ENCODE data around the gene APOD. TPM values are rescaled to one million over a fixed set of nuclear protein-coding genes. Genes with fewer than 3 reads are reported as not detected.
A peak's percentile ranks its signal among the peaks of the same experiment; 100 is the strongest.

Gene APOD
- total and polyA plus RNA-seq, 10 of the 15 experiments (the other 5 are each of a cell fraction or from before 2014, with no cell fraction given) = 0.06 to 0.77 (median 0.47) TPM; not detected in 3

DNA sequence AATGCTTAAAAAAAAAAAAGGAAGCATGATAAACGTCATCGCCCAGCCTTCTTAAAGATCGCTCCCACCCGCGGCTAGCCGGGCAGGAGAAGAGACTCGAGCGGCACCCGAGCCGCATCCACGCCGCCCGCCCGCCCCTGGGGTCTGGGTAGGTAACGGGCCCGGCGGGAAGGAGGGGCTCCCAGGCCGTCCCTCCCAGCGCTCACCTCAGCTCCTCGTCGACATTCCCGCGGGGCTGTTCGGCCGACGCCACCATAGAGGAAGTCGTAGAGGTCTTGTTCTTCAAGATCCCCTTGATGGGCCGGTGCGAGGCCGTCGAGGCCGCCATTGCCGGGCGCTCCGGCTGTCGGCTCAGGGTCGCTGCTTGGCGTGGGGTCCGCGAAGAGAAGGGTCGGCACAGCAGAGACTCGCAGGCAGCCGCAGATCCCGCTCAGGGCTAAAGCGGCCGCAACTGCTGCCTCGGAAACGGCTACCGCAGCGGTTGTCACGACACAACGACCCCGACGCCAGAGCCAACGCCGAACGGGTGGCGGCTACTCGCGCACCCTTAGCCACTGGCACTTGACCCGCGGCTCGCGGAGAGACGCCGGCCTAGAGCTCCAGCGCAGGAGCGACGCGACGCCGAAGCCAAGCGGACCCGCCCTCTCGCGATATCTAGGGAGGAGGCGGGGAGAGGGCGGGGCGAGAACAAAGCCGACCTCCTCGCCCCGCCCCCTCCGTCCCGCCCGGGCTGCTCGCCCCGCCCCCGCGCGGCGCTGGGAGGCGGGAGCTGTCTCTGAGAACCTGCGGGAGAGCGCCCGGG lies 40.8 kb downstream of the APOD start, which contains the start of gene PPP1R2 (continued):
- TF ChIP-seq, protein P1, sequence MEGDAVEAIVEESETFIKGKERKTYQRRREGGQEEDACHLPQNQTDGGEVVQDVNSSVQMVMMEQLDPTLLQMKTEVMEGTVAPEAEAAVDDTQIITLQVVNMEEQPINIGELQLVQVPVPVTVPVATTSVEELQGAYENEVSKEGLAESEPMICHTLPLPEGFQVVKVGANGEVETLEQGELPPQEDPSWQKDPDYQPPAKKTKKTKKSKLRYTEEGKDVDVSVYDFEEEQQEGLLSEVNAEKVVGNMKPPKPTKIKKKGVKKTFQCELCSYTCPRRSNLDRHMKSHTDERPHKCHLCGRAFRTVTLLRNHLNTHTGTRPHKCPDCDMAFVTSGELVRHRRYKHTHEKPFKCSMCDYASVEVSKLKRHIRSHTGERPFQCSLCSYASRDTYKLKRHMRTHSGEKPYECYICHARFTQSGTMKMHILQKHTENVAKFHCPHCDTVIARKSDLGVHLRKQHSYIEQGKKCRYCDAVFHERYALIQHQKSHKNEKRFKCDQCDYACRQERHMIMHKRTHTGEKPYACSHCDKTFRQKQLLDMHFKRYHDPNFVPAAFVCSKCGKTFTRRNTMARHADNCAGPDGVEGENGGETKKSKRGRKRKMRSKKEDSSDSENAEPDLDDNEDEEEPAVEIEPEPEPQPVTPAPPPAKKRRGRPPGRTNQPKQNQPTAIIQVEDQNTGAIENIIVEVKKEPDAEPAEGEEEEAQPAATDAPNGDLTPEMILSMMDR (IDR thresholded peaks at IDR 0.05 in 2 of 3, conservative IDR thresholded peaks at IDR 0.05 in 1 of 3; ENCODE audit: control insufficient read depth in 2 of 3, extremely low read depth in 1 of 3, insufficient read depth in 1 of 3, low read depth in 3 of 3, low read length in 3 of 3) = no peak
- TF ChIP-seq, protein P2, sequence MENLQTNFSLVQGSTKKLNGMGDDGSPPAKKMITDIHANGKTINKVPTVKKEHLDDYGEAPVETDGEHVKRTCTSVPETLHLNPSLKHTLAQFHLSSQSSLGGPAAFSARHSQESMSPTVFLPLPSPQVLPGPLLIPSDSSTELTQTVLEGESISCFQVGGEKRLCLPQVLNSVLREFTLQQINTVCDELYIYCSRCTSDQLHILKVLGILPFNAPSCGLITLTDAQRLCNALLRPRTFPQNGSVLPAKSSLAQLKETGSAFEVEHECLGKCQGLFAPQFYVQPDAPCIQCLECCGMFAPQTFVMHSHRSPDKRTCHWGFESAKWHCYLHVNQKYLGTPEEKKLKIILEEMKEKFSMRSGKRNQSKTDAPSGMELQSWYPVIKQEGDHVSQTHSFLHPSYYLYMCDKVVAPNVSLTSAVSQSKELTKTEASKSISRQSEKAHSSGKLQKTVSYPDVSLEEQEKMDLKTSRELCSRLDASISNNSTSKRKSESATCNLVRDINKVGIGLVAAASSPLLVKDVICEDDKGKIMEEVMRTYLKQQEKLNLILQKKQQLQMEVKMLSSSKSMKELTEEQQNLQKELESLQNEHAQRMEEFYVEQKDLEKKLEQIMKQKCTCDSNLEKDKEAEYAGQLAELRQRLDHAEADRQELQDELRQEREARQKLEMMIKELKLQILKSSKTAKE (IDR thresholded peaks at IDR 0.05; ENCODE audit: low read depth, poor library complexity, severe bottlenecking) = no peak
- TF ChIP-seq FOXK2 (IDR thresholded peaks at IDR 0.05) (no peak), SRF (IDR thresholded peaks at IDR 0.05; ENCODE audit: low read depth in 2 of 2, low read length in 2 of 2) (no peak), HDAC2 (IDR thresholded peaks at IDR 0.05) (no peak), NR2F1 (conservative IDR thresholded peaks at IDR 0.05) (peak; percentile 44), CBX5 (IDR thresholded peaks at IDR 0.05; ENCODE audit: low read depth) (no peak), LARP7 (IDR thresholded peaks at IDR 0.05) (peak; percentile 84; the same call in 1 of the 2 replicates), SUZ12 (IDR thresholded peaks at IDR 0.05; ENCODE audit: unreplicated experiment) (no peak)
- TF ChIP-seq, protein P3, sequence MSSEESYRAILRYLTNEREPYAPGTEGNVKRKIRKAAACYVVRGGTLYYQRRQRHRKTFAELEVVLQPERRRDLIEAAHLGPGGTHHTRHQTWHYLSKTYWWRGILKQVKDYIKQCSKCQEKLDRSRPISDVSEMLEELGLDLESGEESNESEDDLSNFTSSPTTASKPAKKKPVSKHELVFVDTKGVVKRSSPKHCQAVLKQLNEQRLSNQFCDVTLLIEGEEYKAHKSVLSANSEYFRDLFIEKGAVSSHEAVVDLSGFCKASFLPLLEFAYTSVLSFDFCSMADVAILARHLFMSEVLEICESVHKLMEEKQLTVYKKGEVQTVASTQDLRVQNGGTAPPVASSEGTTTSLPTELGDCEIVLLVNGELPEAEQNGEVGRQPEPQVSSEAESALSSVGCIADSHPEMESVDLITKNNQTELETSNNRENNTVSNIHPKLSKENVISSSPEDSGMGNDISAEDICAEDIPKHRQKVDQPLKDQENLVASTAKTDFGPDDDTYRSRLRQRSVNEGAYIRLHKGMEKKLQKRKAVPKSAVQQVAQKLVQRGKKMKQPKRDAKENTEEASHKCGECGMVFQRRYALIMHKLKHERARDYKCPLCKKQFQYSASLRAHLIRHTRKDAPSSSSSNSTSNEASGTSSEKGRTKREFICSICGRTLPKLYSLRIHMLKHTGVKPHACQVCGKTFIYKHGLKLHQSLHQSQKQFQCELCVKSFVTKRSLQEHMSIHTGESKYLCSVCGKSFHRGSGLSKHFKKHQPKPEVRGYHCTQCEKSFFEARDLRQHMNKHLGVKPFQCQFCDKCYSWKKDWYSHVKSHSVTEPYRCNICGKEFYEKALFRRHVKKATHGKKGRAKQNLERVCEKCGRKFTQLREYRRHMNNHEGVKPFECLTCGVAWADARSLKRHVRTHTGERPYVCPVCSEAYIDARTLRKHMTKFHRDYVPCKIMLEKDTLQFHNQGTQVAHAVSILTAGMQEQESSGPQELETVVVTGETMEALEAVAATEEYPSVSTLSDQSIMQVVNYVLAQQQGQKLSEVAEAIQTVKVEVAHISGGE (CRISPR knock-in tag; IDR thresholded peaks at IDR 0.05) = no peak
- TF ChIP-seq, protein P4, sequence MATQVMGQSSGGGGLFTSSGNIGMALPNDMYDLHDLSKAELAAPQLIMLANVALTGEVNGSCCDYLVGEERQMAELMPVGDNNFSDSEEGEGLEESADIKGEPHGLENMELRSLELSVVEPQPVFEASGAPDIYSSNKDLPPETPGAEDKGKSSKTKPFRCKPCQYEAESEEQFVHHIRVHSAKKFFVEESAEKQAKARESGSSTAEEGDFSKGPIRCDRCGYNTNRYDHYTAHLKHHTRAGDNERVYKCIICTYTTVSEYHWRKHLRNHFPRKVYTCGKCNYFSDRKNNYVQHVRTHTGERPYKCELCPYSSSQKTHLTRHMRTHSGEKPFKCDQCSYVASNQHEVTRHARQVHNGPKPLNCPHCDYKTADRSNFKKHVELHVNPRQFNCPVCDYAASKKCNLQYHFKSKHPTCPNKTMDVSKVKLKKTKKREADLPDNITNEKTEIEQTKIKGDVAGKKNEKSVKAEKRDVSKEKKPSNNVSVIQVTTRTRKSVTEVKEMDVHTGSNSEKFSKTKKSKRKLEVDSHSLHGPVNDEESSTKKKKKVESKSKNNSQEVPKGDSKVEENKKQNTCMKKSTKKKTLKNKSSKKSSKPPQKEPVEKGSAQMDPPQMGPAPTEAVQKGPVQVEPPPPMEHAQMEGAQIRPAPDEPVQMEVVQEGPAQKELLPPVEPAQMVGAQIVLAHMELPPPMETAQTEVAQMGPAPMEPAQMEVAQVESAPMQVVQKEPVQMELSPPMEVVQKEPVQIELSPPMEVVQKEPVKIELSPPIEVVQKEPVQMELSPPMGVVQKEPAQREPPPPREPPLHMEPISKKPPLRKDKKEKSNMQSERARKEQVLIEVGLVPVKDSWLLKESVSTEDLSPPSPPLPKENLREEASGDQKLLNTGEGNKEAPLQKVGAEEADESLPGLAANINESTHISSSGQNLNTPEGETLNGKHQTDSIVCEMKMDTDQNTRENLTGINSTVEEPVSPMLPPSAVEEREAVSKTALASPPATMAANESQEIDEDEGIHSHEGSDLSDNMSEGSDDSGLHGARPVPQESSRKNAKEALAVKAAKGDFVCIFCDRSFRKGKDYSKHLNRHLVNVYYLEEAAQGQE (IDR thresholded peaks at IDR 0.05; ENCODE audit: low read depth, low read length) = no peak

Data from GM12878 (cell line).